ENCODE data around the gene MUS81. TPM values are rescaled to one million over a fixed set of nuclear protein-coding genes. Genes with fewer than 3 reads are reported as not detected.
A peak's percentile ranks its signal among the peaks of the same experiment; 100 is the strongest.

Gene MUS81
- total and polyA plus RNA-seq, 2 of the 13 experiments (the other 11 are each of a cell fraction or from before 2014, with no cell fraction given) = 25.6 to 30.2 TPM

DNA sequence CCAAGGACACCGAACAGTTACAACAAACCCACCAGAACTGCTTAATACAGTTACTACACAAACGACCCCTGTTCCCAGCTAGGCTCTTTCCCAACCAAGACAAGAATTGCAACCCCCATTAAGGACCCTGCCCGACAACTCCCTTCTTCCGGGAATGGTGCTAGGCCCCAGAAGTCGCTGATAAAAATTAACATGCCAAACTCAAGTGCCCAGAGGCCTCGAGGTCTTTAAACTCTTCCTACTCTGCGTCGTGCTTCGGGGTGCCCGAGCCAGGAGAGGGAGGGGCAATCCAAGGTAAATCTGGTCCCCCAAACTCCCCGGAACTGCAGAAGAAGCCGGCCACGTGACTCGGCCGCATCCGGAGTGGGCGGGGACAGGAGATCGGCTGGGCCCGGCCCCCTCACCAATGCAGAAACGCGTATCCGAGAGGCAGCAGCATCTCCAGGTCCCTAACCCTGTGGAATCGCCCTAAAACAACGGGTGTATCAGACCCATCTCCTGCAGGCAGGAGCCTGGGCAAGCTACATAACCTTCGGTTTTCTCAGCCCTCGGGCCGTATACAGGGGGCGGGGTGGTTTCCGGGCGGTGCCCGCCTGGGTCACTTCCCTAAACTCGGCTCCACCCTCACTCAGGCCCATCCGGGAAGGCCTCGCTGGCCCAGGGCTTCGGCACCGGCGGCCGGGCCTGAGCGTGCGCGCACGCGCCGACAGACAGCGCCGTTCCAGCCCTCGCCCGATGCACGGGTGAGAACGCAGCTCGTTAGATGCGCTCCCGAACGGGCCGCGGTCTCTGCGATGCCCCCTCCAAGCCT is 3.3 kb upstream of the MUS81 start (continued):
- TF ChIP-seq ZNF430 (CRISPR knock-in tag; IDR thresholded peaks at IDR 0.05) (peak; percentile 16; the same call in 1 of the 2 replicates), DNMT3B (CRISPR knock-in tag; conservative IDR thresholded peaks at IDR 0.05) (peak; percentile 56; the same call in 1 of the 2 replicates), EEA1 (CRISPR knock-in tag; IDR thresholded peaks at IDR 0.05; ENCODE audit: borderline replicate concordance) (no peak), ZNF317 (CRISPR knock-in tag; IDR thresholded peaks at IDR 0.05) (peak; percentile 58; the same call in 1 of the 2 replicates), MXD4 (CRISPR knock-in tag; IDR thresholded peaks at IDR 0.05) (peak; percentile 41; the same call in 1 of the 2 replicates), NRL (CRISPR knock-in tag; IDR thresholded peaks at IDR 0.05; ENCODE audit: borderline replicate concordance) (peak; percentile 70; the same call in 1 of the 2 replicates), ZNF792 (CRISPR knock-in tag; IDR thresholded peaks at IDR 0.05) (0 out of 2 replicates have a peak, but pooled peaks have one; percentile 11), ZFP90 (CRISPR knock-in tag; IDR thresholded peaks at IDR 0.05; ENCODE audit: borderline replicate concordance) (peak; percentile 77; the same call in 1 of the 2 replicates), ZNF773 (CRISPR knock-in tag; IDR thresholded peaks at IDR 0.05; ENCODE audit: borderline replicate concordance) (no peak), ZNF235 (CRISPR knock-in tag; IDR thresholded peaks at IDR 0.05; ENCODE audit: borderline replicate concordance) (peak; percentile 58; the same call in 1 of the 2 replicates), HOXA5 (CRISPR knock-in tag; IDR thresholded peaks at IDR 0.05) (0 out of 2 replicates have a peak, but pooled peaks have one; percentile 40)
- TF ChIP-seq, protein P1, sequence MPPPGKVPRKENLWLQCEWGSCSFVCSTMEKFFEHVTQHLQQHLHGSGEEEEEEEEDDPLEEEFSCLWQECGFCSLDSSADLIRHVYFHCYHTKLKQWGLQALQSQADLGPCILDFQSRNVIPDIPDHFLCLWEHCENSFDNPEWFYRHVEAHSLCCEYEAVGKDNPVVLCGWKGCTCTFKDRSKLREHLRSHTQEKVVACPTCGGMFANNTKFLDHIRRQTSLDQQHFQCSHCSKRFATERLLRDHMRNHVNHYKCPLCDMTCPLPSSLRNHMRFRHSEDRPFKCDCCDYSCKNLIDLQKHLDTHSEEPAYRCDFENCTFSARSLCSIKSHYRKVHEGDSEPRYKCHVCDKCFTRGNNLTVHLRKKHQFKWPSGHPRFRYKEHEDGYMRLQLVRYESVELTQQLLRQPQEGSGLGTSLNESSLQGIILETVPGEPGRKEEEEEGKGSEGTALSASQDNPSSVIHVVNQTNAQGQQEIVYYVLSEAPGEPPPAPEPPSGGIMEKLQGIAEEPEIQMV (CRISPR knock-in tag; IDR thresholded peaks at IDR 0.05; ENCODE audit: low read depth) = peak; percentile 35; the same call in 1 of the 2 replicates
- TF ChIP-seq, protein P2, sequence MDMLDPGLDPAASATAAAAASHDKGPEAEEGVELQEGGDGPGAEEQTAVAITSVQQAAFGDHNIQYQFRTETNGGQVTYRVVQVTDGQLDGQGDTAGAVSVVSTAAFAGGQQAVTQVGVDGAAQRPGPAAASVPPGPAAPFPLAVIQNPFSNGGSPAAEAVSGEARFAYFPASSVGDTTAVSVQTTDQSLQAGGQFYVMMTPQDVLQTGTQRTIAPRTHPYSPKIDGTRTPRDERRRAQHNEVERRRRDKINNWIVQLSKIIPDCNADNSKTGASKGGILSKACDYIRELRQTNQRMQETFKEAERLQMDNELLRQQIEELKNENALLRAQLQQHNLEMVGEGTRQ (IDR thresholded peaks at IDR 0.05; ENCODE audit: low read depth, low read length) = peak; percentile 70
- TF ChIP-seq, protein P2 (CRISPR knock-in tag; IDR thresholded peaks at IDR 0.05; ENCODE audit: borderline replicate concordance) = peak; percentile 93; the same call in 1 of the 2 replicates
- TF ChIP-seq, protein P3, sequence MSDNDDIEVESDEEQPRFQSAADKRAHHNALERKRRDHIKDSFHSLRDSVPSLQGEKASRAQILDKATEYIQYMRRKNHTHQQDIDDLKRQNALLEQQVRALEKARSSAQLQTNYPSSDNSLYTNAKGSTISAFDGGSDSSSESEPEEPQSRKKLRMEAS (IDR thresholded peaks at IDR 0.05) = peak; percentile 48; the same call in 1 of the 2 replicates
- TF ChIP-seq, protein P4, sequence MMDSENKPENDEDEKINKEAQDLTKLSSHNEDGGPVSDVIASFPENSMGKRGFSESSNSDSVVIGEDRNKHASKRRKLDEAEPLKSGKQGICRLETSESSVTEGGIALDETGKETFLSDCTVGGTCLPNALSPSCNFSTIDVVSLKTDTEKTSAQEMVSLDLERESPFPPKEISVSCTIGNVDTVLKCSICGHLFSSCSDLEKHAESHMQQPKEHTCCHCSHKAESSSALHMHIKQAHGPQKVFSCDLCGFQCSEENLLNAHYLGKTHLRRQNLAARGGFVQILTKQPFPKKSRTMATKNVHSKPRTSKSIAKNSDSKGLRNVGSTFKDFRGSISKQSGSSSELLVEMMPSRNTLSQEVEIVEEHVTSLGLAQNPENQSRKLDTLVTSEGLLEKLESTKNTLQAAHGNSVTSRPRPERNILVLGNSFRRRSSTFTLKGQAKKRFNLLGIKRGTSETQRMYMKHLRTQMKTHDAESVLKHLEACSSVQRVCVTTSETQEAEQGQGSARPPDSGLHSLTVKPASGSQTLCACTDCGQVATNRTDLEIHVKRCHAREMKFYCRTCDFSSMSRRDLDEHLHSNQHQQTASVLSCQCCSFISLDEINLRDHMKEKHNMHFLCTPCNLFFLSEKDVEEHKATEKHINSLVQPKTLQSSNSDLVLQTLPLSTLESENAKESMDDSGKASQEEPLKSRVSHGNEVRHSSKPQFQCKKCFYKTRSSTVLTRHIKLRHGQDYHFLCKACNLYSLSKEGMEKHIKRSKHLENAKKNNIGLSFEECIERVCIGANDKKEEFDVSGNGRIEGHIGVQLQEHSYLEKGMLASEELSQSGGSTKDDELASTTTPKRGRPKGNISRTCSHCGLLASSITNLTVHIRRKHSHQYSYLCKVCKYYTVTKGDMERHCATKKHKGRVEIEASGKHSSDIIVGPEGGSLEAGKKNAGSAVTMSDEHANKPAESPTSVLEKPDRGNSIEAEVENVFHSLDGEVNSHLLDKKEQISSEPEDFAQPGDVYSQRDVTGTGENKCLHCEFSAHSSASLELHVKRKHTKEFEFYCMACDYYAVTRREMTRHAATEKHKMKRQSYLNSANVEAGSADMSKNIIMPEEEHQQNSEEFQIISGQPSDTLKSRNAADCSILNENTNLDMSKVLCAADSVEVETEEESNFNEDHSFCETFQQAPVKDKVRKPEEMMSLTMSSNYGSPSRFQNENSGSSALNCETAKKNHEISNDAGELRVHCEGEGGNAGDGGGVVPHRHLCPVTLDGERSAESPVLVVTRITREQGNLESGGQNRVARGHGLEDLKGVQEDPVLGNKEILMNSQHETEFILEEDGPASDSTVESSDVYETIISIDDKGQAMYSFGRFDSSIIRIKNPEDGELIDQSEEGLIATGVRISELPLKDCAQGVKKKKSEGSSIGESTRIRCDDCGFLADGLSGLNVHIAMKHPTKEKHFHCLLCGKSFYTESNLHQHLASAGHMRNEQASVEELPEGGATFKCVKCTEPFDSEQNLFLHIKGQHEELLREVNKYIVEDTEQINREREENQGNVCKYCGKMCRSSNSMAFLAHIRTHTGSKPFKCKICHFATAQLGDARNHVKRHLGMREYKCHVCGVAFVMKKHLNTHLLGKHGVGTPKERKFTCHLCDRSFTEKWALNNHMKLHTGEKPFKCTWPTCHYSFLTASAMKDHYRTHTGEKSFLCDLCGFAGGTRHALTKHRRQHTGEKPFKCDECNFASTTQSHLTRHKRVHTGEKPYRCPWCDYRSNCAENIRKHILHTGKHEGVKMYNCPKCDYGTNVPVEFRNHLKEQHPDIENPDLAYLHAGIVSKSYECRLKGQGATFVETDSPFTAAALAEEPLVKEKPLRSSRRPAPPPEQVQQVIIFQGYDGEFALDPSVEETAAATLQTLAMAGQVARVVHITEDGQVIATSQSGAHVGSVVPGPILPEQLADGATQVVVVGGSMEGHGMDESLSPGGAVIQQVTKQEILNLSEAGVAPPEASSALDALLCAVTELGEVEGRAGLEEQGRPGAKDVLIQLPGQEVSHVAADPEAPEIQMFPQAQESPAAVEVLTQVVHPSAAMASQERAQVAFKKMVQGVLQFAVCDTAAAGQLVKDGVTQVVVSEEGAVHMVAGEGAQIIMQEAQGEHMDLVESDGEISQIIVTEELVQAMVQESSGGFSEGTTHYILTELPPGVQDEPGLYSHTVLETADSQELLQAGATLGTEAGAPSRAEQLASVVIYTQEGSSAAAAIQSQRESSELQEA (CRISPR knock-in tag; IDR thresholded peaks at IDR 0.05; ENCODE audit: not compliant biosample characterization) = peak; percentile 55

Measured in HepG2 (cell line).